Left forelimb (tissue), 1 donor: ENCODE measurements around the gene SHROOM1.
A peak's percentile ranks its signal among the peaks of the same experiment; 100 is the strongest.

Source experiments
- DNase-seq: peaks from one replicate; pipeline ENCODE4 v3.0.0-alpha.2; 2018; ENCODE audit warnings: low spot score

Gene SHROOM1

GRCh38 chr5:132850066-132850465 is 19.6 kb upstream of the SHROOM1 start:
- no peak for DNase-seq

GRCh38 chr5:132849347-132849746 is 18.9 kb upstream of the SHROOM1 start:
- DNase-seq, result no peak

GRCh38 chr5:132848270-132848669 is 17.8 kb upstream of the SHROOM1 start:
- no peak for DNase-seq

GRCh38 chr5:132841305-132841704 is 10.9 kb upstream of the SHROOM1 start:
- DNase-seq, result no peak

- no peak for DNase-seq
These were observed 10.4 kb upstream of the SHROOM1 start for GRCh38 chr5:132840896-132841295.

- DNase-seq, result no peak
These were observed 9.9 kb upstream of the SHROOM1 start for GRCh38 chr5:132840313-132840712.

- DNase-seq, result no peak
These were observed 9.2 kb upstream of the SHROOM1 start for GRCh38 chr5:132839426-132840301.

GRCh38 chr5:132838516-132839282 is 8.3 kb upstream of the SHROOM1 start:
- DNase-seq, result no peak

GRCh38 chr5:132837868-132838267 is 7.4 kb upstream of the SHROOM1 start:
- DNase-seq, result no peak

GRCh38 chr5:132836852-132837251 is 6.4 kb upstream of the SHROOM1 start:
- DNase-seq, result no peak

- DNase-seq, result no peak
These were observed 3.6 kb upstream of the SHROOM1 start for GRCh38 chr5:132834057-132834456.

GRCh38 chr5:132832612-132833011 is 2.2 kb upstream of the SHROOM1 start:
- no peak for DNase-seq

- no peak for DNase-seq
These were observed 831 bp upstream of the SHROOM1 start for GRCh38 chr5:132831095-132831860.

GRCh38 chr5:132829742-132830435 is 558 bp downstream of the SHROOM1 start:
- peak; percentile 82 for DNase-seq

- no peak for DNase-seq
These were observed 1.5 kb downstream of the SHROOM1 start for GRCh38 chr5:132828846-132829494.

- no peak for DNase-seq
These were observed 2.3 kb downstream of the SHROOM1 start for GRCh38 chr5:132827943-132828673.

- DNase-seq, result no peak
These were observed 3.9 kb downstream of the SHROOM1 start for GRCh38 chr5:132826424-132827082.

- no peak for DNase-seq
These were observed 4.5 kb downstream of the SHROOM1 start for GRCh38 chr5:132825834-132826391.

GRCh38 chr5:132825033-132825833 is 5.2 kb downstream of the SHROOM1 start:
- no peak for DNase-seq
